HepG2 (cell line): ENCODE results near the gene CARD9. TPM values are rescaled to one million over a fixed set of nuclear protein-coding genes. Genes with fewer than 3 reads are reported as not detected.

Experiments used
- FIP1L1 ChIP-seq: fragments of 200-400 bp; formaldehyde crosslinking; IDR thresholded peaks from 2 replicates; pipeline ENCODE4 v1.6.1; 2018; ENCODE audit warnings: low read depth, mild to moderate bottlenecking, low read length, moderate library complexity, borderline replicate concordance; ENCODE audit not compliant: insufficient read depth
- NCOA5 ChIP-seq: sonication (generic); formaldehyde crosslinking; IDR thresholded peaks from 2 replicates; pipeline ENCODE4 v1.4.0; 2020; ENCODE audit warnings: missing genetic modification reagents
- NR1H2 ChIP-seq: sonication (generic); formaldehyde crosslinking; IDR thresholded peaks from 2 replicates; pipeline ENCODE4 v1.8.1; 2022; ENCODE audit warnings: low read depth, missing genetic modification reagents, borderline replicate concordance
- RARG ChIP-seq: sonication (generic); formaldehyde crosslinking; IDR thresholded peaks from 2 replicates; pipeline ENCODE4 v1.4.0; 2020; ENCODE audit warnings: low read depth, mild to moderate bottlenecking, missing genetic modification reagents
- SIN3B ChIP-seq: fragments of 150-350 bp; IDR thresholded peaks from 2 replicates; pipeline ENCODE4 v1.6.1; 2014; ENCODE audit warnings: low read length
- STAT5B ChIP-seq: sonication (generic); formaldehyde crosslinking; IDR thresholded peaks from 2 replicates; pipeline ENCODE4 v1.4.0; 2020; ENCODE audit warnings: missing genetic modification reagents
- TCF7L2 ChIP-seq: IDR thresholded peaks from 2 replicates; pipeline ENCODE4 v1.6.1; 2011; ENCODE audit warnings: mild to moderate bottlenecking, low read depth, low read length, moderate library complexity
- WIZ ChIP-seq: sonication (generic); formaldehyde crosslinking; IDR thresholded peaks from 2 replicates; pipeline ENCODE4 v1.5.1; 2020; ENCODE audit warnings: mild to moderate bottlenecking, missing genetic modification reagents
- ZNF720 ChIP-seq: sonication (generic); formaldehyde crosslinking; IDR thresholded peaks from 2 replicates; pipeline ENCODE4 v1.4.0; 2020; ENCODE audit warnings: missing genetic modification reagents
- polyA plus RNA-seq, 8 experiments: library from polyadenylated mRNA; depleted of rRNA in 3 of 8; stranded (reverse) in 7 of 8; unstranded in 1 of 8; fragments of >200 nt; fragmentation: Illumina TruSeq in 4 of 8; extraction: Trizol in 4 of 8; gene quantifications; 2 replicates each; pipeline versions ENCODE4 v1.2.1 to v1.2.3, GENCODE V29; 2011 to 2016; ENCODE audit warnings: low read depth in 4 of 8, missing spikeins in 1 of 8, mixed read lengths in 1 of 8; ENCODE audit not compliant: insufficient read depth in 1 of 8
- total RNA-seq, 5 experiments: library from RNA; depleted of rRNA; stranded (reverse); fragments of >200 nt; fragmentation: Illumina TruSeq; extraction: Trizol; gene quantifications; 2 replicates each; pipeline ENCODE4 v1.2.3, GENCODE V29; 2016; ENCODE audit warnings: low read depth in 1 of 5
- TF ChIP-seq, protein P1 (sequence below): sonication (generic); formaldehyde crosslinking; IDR thresholded peaks from 2 replicates; pipeline ENCODE4 v1.5.1; 2020; ENCODE audit warnings: mild to moderate bottlenecking, missing genetic modification reagents, moderate library complexity
- TF ChIP-seq, protein P2 (sequence below): IDR thresholded peaks from 2 replicates; pipeline ENCODE4 v1.6.1; 2016; ENCODE audit warnings: missing compliant biosample characterization, missing genetic modification reagents, borderline replicate concordance
- TF ChIP-seq, protein P3 (sequence below): sonication (generic); formaldehyde crosslinking; IDR thresholded peaks from 2 replicates; pipeline ENCODE4 v1.4.0; 2020; ENCODE audit warnings: mild to moderate bottlenecking, missing genetic modification reagents, borderline replicate concordance
- TF ChIP-seq, protein P4 (sequence below): sonication (generic); formaldehyde crosslinking; IDR thresholded peaks from 2 replicates; pipeline ENCODE4 v1.4.0; 2020; ENCODE audit warnings: missing genetic modification reagents, borderline replicate concordance
- TF ChIP-seq, protein P5 (sequence below): sonication (generic); formaldehyde crosslinking; IDR thresholded peaks from 2 replicates; pipeline ENCODE4 v1.4.0; 2020; ENCODE audit warnings: missing genetic modification reagents, borderline replicate concordance

CARD9 gene
- total and polyA plus RNA-seq, 2 of the 13 experiments (the other 11 are each of a cell fraction or from before 2014, with no cell fraction given) = 3.3 to 7.4 TPM

DNA sequence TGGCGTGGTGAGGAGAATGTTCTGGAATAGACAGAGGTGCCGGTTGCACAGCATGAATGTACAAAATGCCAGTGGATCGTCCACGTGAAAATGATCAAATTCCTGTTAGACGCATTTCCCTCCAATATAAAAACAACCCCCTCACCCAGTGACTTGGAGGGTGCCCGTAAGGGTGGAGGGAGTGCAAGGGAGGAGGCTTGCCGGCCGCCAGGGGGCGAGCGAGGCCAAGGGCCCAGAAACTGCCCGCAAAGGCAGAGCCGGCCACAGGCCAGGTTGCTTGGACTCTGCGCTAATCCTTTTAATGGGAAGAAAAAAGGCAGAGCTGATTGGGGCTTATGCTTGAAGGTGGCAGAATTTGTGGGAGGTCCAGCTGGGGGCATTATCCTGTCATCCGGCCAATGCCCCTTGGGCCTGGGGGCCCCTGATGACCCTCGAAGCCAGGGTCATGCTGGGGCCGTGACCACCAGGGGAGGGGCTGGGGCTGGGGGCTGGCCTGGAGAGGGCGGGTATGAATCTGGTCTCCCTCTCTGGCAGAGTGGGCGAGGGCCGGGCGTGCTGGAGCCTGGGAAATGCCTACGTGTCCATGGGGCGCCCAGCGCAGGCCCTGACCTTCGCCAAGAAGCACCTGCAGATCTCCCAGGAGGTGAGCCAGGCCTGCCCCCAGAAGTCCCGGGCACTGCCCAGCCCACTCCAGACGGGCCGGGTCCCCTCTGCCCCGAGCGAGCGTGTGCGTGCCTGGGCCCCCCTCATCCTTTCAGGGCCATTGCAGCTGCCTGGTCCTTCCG, 34.1 kb downstream of the CARD9 start (continued):
- TF ChIP-seq, protein P1, sequence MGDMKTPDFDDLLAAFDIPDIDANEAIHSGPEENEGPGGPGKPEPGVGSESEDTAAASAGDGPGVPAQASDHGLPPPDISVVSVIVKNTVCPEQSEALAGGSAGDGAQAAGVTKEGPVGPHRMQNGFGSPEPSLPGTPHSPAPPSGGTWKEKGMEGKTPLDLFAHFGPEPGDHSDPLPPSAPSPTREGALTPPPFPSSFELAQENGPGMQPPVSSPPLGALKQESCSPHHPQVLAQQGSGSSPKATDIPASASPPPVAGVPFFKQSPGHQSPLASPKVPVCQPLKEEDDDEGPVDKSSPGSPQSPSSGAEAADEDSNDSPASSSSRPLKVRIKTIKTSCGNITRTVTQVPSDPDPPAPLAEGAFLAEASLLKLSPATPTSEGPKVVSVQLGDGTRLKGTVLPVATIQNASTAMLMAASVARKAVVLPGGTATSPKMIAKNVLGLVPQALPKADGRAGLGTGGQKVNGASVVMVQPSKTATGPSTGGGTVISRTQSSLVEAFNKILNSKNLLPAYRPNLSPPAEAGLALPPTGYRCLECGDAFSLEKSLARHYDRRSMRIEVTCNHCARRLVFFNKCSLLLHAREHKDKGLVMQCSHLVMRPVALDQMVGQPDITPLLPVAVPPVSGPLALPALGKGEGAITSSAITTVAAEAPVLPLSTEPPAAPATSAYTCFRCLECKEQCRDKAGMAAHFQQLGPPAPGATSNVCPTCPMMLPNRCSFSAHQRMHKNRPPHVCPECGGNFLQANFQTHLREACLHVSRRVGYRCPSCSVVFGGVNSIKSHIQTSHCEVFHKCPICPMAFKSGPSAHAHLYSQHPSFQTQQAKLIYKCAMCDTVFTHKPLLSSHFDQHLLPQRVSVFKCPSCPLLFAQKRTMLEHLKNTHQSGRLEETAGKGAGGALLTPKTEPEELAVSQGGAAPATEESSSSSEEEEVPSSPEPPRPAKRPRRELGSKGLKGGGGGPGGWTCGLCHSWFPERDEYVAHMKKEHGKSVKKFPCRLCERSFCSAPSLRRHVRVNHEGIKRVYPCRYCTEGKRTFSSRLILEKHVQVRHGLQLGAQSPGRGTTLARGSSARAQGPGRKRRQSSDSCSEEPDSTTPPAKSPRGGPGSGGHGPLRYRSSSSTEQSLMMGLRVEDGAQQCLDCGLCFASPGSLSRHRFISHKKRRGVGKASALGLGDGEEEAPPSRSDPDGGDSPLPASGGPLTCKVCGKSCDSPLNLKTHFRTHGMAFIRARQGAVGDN (CRISPR knock-in tag) = peak; percentile 49
- TF ChIP-seq SIN3B (no peak), FIP1L1 (no peak), NR1H2 (CRISPR knock-in tag) (no peak), WIZ (CRISPR knock-in tag) (no peak), NCOA5 (no peak), RARG (CRISPR knock-in tag) (no peak), STAT5B (CRISPR knock-in tag) (no peak), TCF7L2 (no peak), ZNF720 (CRISPR knock-in tag) (no peak)
- TF ChIP-seq, protein P2, sequence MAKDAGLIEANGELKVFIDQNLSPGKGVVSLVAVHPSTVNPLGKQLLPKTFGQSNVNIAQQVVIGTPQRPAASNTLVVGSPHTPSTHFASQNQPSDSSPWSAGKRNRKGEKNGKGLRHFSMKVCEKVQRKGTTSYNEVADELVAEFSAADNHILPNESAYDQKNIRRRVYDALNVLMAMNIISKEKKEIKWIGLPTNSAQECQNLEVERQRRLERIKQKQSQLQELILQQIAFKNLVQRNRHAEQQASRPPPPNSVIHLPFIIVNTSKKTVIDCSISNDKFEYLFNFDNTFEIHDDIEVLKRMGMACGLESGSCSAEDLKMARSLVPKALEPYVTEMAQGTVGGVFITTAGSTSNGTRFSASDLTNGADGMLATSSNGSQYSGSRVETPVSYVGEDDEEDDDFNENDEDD = no peak
- TF ChIP-seq, protein P3, sequence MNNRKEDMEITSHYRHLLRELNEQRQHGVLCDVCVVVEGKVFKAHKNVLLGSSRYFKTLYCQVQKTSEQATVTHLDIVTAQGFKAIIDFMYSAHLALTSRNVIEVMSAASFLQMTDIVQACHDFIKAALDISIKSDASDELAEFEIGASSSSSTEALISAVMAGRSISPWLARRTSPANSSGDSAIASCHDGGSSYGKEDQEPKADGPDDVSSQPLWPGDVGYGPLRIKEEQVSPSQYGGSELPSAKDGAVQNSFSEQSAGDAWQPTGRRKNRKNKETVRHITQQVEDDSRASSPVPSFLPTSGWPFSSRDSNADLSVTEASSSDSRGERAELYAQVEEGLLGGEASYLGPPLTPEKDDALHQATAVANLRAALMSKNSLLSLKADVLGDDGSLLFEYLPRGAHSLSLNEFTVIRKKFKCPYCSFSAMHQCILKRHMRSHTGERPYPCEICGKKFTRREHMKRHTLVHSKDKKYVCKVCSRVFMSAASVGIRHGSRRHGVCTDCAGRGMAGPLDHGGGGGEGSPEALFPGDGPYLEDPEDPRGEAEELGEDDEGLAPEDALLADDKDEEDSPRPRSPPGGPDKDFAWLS (CRISPR knock-in tag) = no peak
- TF ChIP-seq, protein P4, sequence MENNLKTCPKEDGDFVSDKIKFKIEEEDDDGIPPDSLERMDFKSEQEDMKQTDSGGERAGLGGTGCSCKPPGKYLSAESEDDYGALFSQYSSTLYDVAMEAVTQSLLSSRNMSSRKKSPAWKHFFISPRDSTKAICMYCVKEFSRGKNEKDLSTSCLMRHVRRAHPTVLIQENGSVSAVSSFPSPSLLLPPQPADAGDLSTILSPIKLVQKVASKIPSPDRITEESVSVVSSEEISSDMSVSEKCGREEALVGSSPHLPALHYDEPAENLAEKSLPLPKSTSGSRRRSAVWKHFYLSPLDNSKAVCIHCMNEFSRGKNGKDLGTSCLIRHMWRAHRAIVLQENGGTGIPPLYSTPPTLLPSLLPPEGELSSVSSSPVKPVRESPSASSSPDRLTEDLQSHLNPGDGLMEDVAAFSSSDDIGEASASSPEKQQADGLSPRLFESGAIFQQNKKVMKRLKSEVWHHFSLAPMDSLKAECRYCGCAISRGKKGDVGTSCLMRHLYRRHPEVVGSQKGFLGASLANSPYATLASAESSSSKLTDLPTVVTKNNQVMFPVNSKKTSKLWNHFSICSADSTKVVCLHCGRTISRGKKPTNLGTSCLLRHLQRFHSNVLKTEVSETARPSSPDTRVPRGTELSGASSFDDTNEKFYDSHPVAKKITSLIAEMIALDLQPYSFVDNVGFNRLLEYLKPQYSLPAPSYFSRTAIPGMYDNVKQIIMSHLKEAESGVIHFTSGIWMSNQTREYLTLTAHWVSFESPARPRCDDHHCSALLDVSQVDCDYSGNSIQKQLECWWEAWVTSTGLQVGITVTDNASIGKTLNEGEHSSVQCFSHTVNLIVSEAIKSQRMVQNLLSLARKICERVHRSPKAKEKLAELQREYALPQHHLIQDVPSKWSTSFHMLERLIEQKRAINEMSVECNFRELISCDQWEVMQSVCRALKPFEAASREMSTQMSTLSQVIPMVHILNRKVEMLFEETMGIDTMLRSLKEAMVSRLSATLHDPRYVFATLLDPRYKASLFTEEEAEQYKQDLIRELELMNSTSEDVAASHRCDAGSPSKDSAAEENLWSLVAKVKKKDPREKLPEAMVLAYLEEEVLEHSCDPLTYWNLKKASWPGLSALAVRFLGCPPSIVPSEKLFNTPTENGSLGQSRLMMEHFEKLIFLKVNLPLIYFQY (CRISPR knock-in tag) = 0 out of 2 replicates have a peak, but pooled peaks have one; percentile 43
- TF ChIP-seq, protein P5, sequence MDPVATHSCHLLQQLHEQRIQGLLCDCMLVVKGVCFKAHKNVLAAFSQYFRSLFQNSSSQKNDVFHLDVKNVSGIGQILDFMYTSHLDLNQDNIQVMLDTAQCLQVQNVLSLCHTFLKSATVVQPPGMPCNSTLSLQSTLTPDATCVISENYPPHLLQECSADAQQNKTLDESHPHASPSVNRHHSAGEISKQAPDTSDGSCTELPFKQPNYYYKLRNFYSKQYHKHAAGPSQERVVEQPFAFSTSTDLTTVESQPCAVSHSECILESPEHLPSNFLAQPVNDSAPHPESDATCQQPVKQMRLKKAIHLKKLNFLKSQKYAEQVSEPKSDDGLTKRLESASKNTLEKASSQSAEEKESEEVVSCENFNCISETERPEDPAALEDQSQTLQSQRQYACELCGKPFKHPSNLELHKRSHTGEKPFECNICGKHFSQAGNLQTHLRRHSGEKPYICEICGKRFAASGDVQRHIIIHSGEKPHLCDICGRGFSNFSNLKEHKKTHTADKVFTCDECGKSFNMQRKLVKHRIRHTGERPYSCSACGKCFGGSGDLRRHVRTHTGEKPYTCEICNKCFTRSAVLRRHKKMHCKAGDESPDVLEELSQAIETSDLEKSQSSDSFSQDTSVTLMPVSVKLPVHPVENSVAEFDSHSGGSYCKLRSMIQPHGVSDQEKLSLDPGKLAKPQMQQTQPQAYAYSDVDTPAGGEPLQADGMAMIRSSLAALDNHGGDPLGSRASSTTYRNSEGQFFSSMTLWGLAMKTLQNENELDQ (CRISPR knock-in tag) = no peak
